SU-DHL-6 (cell line): Measurements from ENCODE around the gene PKM.

Experiments used
- H2AFZ ChIP-seq: fragments of 200-600 bp; sonication (generic); 2 replicates; pipeline ENCODE4 v1.6.1; 2014; ENCODE audit warnings: low read depth, mild to moderate bottlenecking, moderate library complexity, mixed read lengths, antibody characterized with exemption, low read length; ENCODE audit not compliant: severe bottlenecking
- H3F3A ChIP-seq: fragments of 200-600 bp; shearing (Covaris generic); 2 replicates; pipeline ENCODE4 v1.6.0; 2016; ENCODE audit warnings: antibody characterized with exemption, mild to moderate bottlenecking; ENCODE audit not compliant: insufficient read depth
- H3K27ac ChIP-seq: fragments of 200-600 bp; sonication (generic); 2 replicates; pipeline ENCODE4 v1.5.1; 2016; ENCODE audit warnings: low read depth, mild to moderate bottlenecking, low read length, moderate library complexity, mixed read lengths
- H3K27me3 ChIP-seq: fragments of 200-600 bp; sonication (generic), shearing (Covaris generic); 2 replicates; pipeline ENCODE4 v1.6.0; 2014; ENCODE audit warnings: mild to moderate bottlenecking, low read length
- H3K36me3 ChIP-seq: fragments of 200-600 bp; sonication (generic); 2 replicates; pipeline ENCODE4 v1.6.1; 2014; ENCODE audit warnings: mild to moderate bottlenecking, low read length, mixed read lengths
- H3K4me2 ChIP-seq: fragments of 300-600, 200-600 bp; shearing (Covaris generic), sonication (generic); 2 replicates; pipeline ENCODE4 v1.6.0; 2014; ENCODE audit warnings: low read length, low read depth, mild to moderate bottlenecking; ENCODE audit not compliant: poor library complexity, severe bottlenecking
- H3K4me3 ChIP-seq: fragments of 200-600 bp; sonication (generic); 2 replicates; pipeline ENCODE4 v1.5.1; 2014; ENCODE audit warnings: antibody characterized with exemption, low read length, mild to moderate bottlenecking, mixed read lengths; ENCODE audit not compliant: insufficient read depth, poor library complexity, severe bottlenecking
- H3K79me2 ChIP-seq: fragments of 200-600 bp; sonication (generic); 2 replicates; pipeline ENCODE4 v1.6.1; 2014; ENCODE audit warnings: mild to moderate bottlenecking, low read length, moderate library complexity; ENCODE audit not compliant: insufficient read depth
- H3K9ac ChIP-seq: fragments of 200-600 bp; sonication (generic); 2 replicates; pipeline ENCODE4 v1.7.0; 2014; ENCODE audit warnings: mild to moderate bottlenecking, low read length
- H3K9me2 ChIP-seq: fragments of 200-600 bp; sonication (generic); replicated peaks from 2 replicates; pipeline ENCODE4 v1.6.1; 2014; ENCODE audit warnings: low read length; ENCODE audit not compliant: insufficient read depth
- H3K9me3 ChIP-seq: fragments of 200-600 bp; sonication (generic); 2 replicates; pipeline ENCODE4 v1.6.1; 2014; ENCODE audit warnings: low read length, mixed read lengths; ENCODE audit not compliant: insufficient read depth
- H4K20me1 ChIP-seq: fragments of 200-600 bp; sonication (generic); 2 replicates; pipeline ENCODE4 v1.6.1; 2014; ENCODE audit warnings: low read depth, mild to moderate bottlenecking, antibody characterized with exemption, low read length, moderate library complexity, mixed read lengths
- EZH2phosphoT487 ChIP-seq: fragments of 200-600 bp; sonication (generic), shearing (Covaris generic); conservative IDR thresholded peaks from 2 replicates; pipeline ENCODE4 v1.6.1; 2018; ENCODE audit warnings: mild to moderate bottlenecking, antibody characterized with exemption, low read length, moderate library complexity, mixed read lengths
- TF ChIP-seq, protein P1 (sequence below): fragments of 200-600 bp; sonication (generic); IDR thresholded peaks from one replicate; pipeline ENCODE4 v1.5.1; 2017; ENCODE audit warnings: antibody characterized with exemption, mild to moderate bottlenecking, low read length, moderate library complexity; ENCODE audit not compliant: insufficient read depth, poor library complexity, severe bottlenecking

The PKM gene

DNA sequence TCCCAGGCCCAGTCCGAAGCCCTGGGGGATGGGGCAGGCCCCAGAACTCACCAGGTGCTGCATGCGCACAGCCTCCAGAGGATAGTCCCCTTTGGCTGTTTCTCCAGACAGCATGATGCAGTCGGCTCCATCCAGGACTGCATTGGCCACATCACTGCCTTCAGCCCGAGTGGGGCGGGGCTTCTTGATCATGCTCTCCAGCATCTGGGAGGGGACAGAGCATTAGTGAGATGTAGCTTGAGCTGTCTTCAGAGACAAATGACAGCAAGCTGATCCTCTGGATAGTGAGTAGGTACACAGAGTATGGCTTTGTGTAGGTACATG, 24.4 kb downstream of the PKM start:
- H3K79me2 ChIP-seq: 0 out of 2 replicates have a peak, but pooled peaks cover 4% of the 10 kb centered on the region
- no peaks in the 10 kb centered on the region for H3K27me3 ChIP-seq
- H3K36me3 ChIP-seq: peaks cover 61% of the 10 kb centered on the region
- H3K4me3 ChIP-seq: no peak overlapping the region
- H2AFZ ChIP-seq: no peak overlapping the region
- H3K4me2 ChIP-seq: no peak overlapping the region
- TF ChIP-seq, protein P1, sequence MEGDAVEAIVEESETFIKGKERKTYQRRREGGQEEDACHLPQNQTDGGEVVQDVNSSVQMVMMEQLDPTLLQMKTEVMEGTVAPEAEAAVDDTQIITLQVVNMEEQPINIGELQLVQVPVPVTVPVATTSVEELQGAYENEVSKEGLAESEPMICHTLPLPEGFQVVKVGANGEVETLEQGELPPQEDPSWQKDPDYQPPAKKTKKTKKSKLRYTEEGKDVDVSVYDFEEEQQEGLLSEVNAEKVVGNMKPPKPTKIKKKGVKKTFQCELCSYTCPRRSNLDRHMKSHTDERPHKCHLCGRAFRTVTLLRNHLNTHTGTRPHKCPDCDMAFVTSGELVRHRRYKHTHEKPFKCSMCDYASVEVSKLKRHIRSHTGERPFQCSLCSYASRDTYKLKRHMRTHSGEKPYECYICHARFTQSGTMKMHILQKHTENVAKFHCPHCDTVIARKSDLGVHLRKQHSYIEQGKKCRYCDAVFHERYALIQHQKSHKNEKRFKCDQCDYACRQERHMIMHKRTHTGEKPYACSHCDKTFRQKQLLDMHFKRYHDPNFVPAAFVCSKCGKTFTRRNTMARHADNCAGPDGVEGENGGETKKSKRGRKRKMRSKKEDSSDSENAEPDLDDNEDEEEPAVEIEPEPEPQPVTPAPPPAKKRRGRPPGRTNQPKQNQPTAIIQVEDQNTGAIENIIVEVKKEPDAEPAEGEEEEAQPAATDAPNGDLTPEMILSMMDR: no peak
- TF ChIP-seq EZH2phosphoT487: no peak
- H3K9me3 ChIP-seq: no peaks in the 10 kb centered on the region
- H3K9ac ChIP-seq: no peak overlapping the region
- H3F3A ChIP-seq: peaks cover 15% of the 10 kb centered on the region
- H4K20me1 ChIP-seq: peaks cover 17% of the 10 kb centered on the region; the same call in 1 of the 2 replicates
- H3K9me2 ChIP-seq: no peaks in the 10 kb centered on the region
- no peak overlapping the region for H3K27ac ChIP-seq

DNA sequence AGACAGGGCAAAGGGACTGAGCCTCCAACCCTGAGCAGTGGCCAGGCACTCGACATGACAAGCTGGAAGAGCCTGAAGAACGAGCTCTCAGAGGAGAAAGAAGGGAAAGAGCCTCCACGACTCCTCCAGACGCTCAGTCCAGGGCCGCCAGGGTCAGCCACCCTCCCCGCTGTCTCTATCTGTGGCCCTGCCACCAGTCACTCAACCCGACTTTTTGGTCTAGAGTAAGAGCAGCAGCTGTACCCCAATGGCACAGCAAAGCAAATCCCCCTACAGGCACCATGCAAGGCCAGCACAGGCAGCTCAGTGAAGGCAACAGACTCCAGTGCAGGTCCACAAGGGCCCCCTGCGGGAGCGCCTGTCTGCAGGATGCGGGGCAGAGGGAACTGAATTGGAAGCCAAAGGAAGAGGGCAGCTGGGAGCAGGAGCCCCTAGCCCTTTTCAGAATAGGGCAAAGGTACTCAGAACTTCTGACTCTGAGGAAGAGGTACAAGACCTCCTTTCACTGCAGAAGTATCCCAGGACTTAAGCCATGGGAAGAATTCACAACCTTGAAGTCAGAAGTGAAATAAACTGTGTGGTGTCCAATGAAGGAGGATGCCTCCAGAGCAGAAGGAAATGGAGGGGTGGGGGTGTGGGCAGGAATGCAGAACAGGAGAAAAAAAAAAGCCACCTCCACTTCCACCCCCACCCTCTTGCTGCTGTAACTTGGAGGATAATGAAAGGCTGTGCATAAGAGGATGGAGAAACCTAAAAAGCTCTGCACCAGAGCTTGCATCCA, 24.9 kb downstream of the PKM start:
- peaks cover 21% of the 10 kb centered on the region for H3F3A ChIP-seq
- peaks cover 61% of the 10 kb centered on the region for H3K36me3 ChIP-seq
- no peaks in the 10 kb centered on the region for H3K9me3 ChIP-seq
- H2AFZ ChIP-seq: no peak overlapping the region
- no peaks in the 10 kb centered on the region for H3K27me3 ChIP-seq
- no peak overlapping the region for H3K4me3 ChIP-seq
- TF ChIP-seq, protein P1: no peak
- no peaks in the 10 kb centered on the region for H3K9me2 ChIP-seq
- no peak overlapping the region for H3K9ac ChIP-seq
- peaks cover 13% of the 10 kb centered on the region; the same call in 1 of the 2 replicates for H4K20me1 ChIP-seq
- H3K79me2 ChIP-seq: no peaks in the 10 kb centered on the region
- H3K4me2 ChIP-seq: no peak overlapping the region
- H3K27ac ChIP-seq: no peak overlapping the region

DNA sequence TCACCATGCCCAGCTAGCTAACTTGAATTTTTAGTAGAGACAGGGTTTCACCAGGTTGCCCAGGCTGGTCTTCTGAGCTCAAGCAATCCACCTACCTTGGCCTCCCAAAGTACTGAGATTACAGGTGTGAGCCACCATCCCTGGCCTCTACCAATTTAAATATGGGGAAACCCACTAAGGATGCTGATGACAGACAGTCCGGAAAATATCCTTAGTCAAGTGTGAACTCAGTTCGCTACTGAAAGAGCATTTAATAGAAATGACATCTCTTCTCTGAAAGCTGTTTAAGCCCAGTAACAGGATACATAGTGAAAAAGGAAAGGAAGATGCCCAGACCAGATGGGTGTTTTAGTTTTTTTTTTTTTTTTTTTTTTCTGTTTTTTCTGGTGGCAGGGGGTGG, 25.7 kb downstream of the PKM start:
- H3K36me3 ChIP-seq: peaks cover 55% of the 10 kb centered on the region
- TF ChIP-seq, protein P1: no peak
- TF ChIP-seq EZH2phosphoT487: no peak
- no peaks in the 10 kb centered on the region for H3K79me2 ChIP-seq
- H3K4me2 ChIP-seq: no peak overlapping the region
- no peaks in the 10 kb centered on the region for H3K27me3 ChIP-seq
- H3K9ac ChIP-seq: no peak overlapping the region
- H3F3A ChIP-seq: peaks cover 25% of the 10 kb centered on the region
- no peaks in the 10 kb centered on the region for H3K9me2 ChIP-seq
- no peak overlapping the region for H3K27ac ChIP-seq
- H2AFZ ChIP-seq: no peak overlapping the region
- no peak overlapping the region for H3K4me3 ChIP-seq
- no peaks in the 10 kb centered on the region for H3K9me3 ChIP-seq
- peaks cover 13% of the 10 kb centered on the region; the same call in 1 of the 2 replicates for H4K20me1 ChIP-seq
